Erythroblast (primary cell): ENCODE measurements around the gene STX8.

Source experiments
- GATA1 ChIP-seq: IDR thresholded peaks from 2 replicates; pipeline ENCODE4 v1.6.1; 2011; ENCODE audit warnings: low read depth, mild to moderate bottlenecking, control low read depth, low read length, moderate library complexity
- POLR2A ChIP-seq: IDR thresholded peaks from 2 replicates; pipeline ENCODE4 v1.6.1; 2011; ENCODE audit warnings: mild to moderate bottlenecking, low read length

DNA sequence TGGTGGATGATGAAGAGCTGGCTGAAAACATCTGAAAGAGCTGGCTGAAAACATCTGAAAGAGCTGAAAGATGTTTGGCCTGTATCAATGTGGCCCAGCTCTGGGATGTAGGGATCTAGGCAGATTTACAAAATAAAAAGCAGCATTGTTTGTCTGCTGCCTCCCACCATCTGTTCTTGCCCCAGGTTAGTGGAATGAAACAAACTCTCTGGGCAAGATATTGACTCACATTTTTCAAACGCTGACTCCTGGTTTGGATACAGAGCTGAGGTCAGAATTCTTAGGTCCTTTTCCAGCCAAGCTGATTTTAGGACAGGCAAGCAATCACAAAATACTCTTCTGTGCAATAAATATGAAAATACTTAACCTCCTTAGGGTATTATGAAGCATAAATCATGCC lies 139.0 kb downstream of the STX8 start:
- TF ChIP-seq POLR2A, result no peak
- no peak for TF ChIP-seq GATA1
